SU-DHL-6 (cell line): ENCODE measurements around the gene EPHX1.

Experiments used
- EZH2phosphoT487 ChIP-seq: fragments of 200-600 bp; sonication (generic), shearing (Covaris generic); conservative IDR thresholded peaks from 2 replicates; pipeline ENCODE4 v1.6.1; 2018; ENCODE audit warnings: mild to moderate bottlenecking, antibody characterized with exemption, low read length, moderate library complexity, mixed read lengths
- TF ChIP-seq, protein P1 (sequence below): fragments of 200-600 bp; sonication (generic); IDR thresholded peaks from one replicate; pipeline ENCODE4 v1.5.1; 2017; ENCODE audit warnings: antibody characterized with exemption, mild to moderate bottlenecking, low read length, moderate library complexity; ENCODE audit not compliant: insufficient read depth, poor library complexity, severe bottlenecking

DNA sequence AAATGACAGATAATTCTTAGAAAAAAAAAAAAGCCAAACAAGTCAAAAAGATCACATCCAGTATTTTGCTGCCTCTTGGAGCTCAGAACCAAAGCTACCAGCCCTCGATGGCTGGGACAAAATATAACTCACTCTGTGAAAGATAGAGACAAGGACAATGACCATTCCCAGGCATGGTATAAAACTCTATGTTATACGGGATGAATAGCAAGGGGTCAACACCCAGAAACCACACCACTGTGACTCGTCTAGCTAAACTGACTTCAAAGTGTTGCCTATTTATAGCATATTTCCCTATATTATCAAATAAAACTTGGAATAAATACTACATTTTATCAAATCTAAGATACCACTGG is 62.1 kb downstream of the EPHX1 start:
- TF ChIP-seq, protein P1, sequence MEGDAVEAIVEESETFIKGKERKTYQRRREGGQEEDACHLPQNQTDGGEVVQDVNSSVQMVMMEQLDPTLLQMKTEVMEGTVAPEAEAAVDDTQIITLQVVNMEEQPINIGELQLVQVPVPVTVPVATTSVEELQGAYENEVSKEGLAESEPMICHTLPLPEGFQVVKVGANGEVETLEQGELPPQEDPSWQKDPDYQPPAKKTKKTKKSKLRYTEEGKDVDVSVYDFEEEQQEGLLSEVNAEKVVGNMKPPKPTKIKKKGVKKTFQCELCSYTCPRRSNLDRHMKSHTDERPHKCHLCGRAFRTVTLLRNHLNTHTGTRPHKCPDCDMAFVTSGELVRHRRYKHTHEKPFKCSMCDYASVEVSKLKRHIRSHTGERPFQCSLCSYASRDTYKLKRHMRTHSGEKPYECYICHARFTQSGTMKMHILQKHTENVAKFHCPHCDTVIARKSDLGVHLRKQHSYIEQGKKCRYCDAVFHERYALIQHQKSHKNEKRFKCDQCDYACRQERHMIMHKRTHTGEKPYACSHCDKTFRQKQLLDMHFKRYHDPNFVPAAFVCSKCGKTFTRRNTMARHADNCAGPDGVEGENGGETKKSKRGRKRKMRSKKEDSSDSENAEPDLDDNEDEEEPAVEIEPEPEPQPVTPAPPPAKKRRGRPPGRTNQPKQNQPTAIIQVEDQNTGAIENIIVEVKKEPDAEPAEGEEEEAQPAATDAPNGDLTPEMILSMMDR = no peak
- TF ChIP-seq EZH2phosphoT487 = no peak
